ENCODE measurements around the gene GRIN2C. TPM values are rescaled to one million over a fixed set of nuclear protein-coding genes. Genes with fewer than 3 reads are reported as not detected.

Gene GRIN2C
- total RNA-seq, 1 donor from 2014 or later = 0.57 TPM

DNA sequence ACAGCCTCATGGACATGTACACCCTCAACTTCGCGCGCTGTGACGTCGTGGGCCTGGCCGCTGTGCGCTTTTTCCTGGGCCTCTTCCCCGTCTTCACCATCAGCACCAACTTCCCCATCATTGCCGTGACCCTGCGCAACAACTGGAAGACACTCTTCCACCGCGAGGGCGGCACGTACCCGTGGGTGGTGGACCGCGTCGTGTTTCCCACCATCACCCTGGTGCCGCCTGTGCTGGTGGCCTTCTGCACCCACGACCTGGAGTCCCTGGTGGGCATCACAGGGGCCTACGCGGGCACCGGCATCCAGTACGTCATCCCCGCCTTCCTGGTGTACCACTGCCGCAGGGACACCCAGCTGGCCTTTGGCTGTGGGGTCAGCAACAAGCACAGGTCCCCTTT lies 23.5 kb downstream of the GRIN2C start:
- Mint-ChIP-seq H3K27me3 (peaks cover 7% of the 10 kb centered on the region), H3K4me1 (ENCODE audit: low read depth) (peaks cover 13% of the 10 kb centered on the region), H3K27ac (no peak overlapping the region), H3K9me3 (ENCODE audit: low read depth) (no peaks in the 10 kb centered on the region), H3K4me3 (ENCODE audit: low read depth) (no peak overlapping the region), H3K36me3 (ENCODE audit: insufficient read depth) (peaks cover 4% of the 10 kb centered on the region)
- no peak for TF ChIP-seq CTCF (IDR thresholded peaks at IDR 0.05; ENCODE audit: unreplicated experiment)
- DNase-seq (ENCODE audit: low spot score, unreplicated experiment) = no peak

- Mint-ChIP-seq H3K27me3 (no peaks in the 10 kb centered on the region), H3K4me1 (ENCODE audit: low read depth) (no peaks in the 10 kb centered on the region), H3K9me3 (ENCODE audit: low read depth) (no peaks in the 10 kb centered on the region), H3K36me3 (ENCODE audit: insufficient read depth) (peaks cover 6% of the 10 kb centered on the region), H3K27ac (no peak overlapping the region), H3K4me3 (ENCODE audit: low read depth) (no peak overlapping the region)
- no peak for DNase-seq (ENCODE audit: low spot score, unreplicated experiment)
- TF ChIP-seq CTCF (IDR thresholded peaks at IDR 0.05; ENCODE audit: unreplicated experiment) = no peak
Measured at GRCh38 chr17:74833501-74834377, 25.9 kb downstream of the GRIN2C start.

GRCh38 chr17:74832421-74832820 lies 27.3 kb downstream of the GRIN2C start:
- Mint-ChIP-seq H3K9me3 (ENCODE audit: low read depth) (no peaks in the 10 kb centered on the region), H3K4me1 (ENCODE audit: low read depth) (no peaks in the 10 kb centered on the region), H3K27me3 (no peaks in the 10 kb centered on the region), H3K27ac (peak overlapping the region; percentile 33), H3K4me3 (ENCODE audit: low read depth) (no peak overlapping the region), H3K36me3 (ENCODE audit: insufficient read depth) (peaks cover 6% of the 10 kb centered on the region)
- DNase-seq (ENCODE audit: low spot score, unreplicated experiment) = no peak
- TF ChIP-seq CTCF (IDR thresholded peaks at IDR 0.05; ENCODE audit: unreplicated experiment) = no peak

DNA sequence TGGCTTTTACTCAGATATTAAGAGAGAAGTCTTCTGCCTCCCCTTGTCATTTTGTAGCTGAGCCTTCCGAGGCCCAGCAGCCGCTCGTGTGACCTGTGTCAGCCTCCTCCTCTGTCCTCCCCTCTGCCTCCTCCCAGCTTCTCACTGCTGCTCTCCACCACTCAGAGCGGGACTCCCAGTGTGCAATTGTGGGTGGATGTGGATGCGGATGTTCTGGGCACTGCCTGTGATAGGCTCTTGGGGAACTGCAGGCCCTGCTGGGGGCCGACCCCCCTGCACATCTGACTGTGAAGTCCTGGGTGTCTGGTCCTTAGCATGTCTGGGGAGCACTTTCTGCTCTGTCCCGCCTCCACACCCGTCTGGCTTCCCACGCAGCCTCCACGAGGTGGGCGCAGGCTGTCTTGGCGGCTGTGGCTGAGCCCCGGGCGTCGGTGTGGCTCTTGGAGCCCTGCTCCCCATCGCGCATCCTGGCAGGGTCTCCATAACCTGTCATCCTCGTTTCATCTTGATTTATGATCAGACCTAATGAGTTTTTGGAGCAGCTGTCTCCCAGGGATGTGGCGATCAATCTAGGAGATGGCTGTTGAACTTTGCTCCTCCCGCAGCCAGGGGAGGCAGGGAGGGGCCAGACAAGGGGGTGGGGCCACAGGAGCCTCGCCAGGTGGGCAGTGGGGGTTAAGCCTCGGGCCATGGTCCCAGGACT lies 28.1 kb downstream of the GRIN2C start:
- H3K4me1 Mint-ChIP-seq (ENCODE audit: low read depth) = no peaks in the 10 kb centered on the region
- DNase-seq (ENCODE audit: low spot score, unreplicated experiment) = no peak
- H3K9me3 Mint-ChIP-seq (ENCODE audit: low read depth) = no peaks in the 10 kb centered on the region
- H3K27ac Mint-ChIP-seq = no peak overlapping the region
- H3K27me3 Mint-ChIP-seq = no peaks in the 10 kb centered on the region
- peaks cover 4% of the 10 kb centered on the region for H3K36me3 Mint-ChIP-seq (ENCODE audit: insufficient read depth)
- TF ChIP-seq CTCF (IDR thresholded peaks at IDR 0.05; ENCODE audit: unreplicated experiment) = no peak
- H3K4me3 Mint-ChIP-seq (ENCODE audit: low read depth) = no peak overlapping the region

DNA sequence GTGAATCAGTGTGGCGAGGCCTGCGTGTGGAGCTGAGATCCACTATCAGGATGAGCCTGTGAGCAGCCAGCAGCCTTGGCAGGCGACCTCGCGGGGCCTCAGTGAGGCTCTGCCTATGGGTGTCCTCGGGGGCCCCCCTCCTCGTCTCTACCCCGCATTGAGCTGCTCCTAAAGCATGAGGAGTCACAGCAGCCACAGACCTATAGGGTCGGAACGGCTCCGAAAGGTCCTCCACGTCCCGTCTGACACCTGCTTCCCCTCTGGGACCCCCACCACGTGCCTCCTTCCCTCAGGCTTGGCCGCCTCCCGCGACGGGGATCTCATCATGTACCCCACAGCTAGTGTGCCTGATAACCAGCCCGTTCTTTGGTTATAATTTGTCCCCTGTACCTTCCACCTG lies 28.8 kb downstream of the GRIN2C start:
- Mint-ChIP-seq H3K4me3 (ENCODE audit: low read depth) (no peak overlapping the region), H3K36me3 (ENCODE audit: insufficient read depth) (peaks cover 1% of the 10 kb centered on the region), H3K9me3 (ENCODE audit: low read depth) (no peaks in the 10 kb centered on the region), H3K27me3 (no peaks in the 10 kb centered on the region), H3K4me1 (ENCODE audit: low read depth) (no peaks in the 10 kb centered on the region), H3K27ac (peak overlapping the region; percentile 33)
- TF ChIP-seq CTCF (IDR thresholded peaks at IDR 0.05; ENCODE audit: unreplicated experiment) = no peak
- no peak for DNase-seq (ENCODE audit: low spot score, unreplicated experiment)

Measured in progenitor cell of endocrine pancreas (in vitro differentiated cells).